Measurements from ENCODE around the gene CROCC2. TPM values are rescaled to one million over a fixed set of nuclear protein-coding genes. Genes with fewer than 3 reads are reported as not detected.

Gene CROCC2
- polyA plus RNA-seq, 1 donor from 2014 or later, result not detected

DNA sequence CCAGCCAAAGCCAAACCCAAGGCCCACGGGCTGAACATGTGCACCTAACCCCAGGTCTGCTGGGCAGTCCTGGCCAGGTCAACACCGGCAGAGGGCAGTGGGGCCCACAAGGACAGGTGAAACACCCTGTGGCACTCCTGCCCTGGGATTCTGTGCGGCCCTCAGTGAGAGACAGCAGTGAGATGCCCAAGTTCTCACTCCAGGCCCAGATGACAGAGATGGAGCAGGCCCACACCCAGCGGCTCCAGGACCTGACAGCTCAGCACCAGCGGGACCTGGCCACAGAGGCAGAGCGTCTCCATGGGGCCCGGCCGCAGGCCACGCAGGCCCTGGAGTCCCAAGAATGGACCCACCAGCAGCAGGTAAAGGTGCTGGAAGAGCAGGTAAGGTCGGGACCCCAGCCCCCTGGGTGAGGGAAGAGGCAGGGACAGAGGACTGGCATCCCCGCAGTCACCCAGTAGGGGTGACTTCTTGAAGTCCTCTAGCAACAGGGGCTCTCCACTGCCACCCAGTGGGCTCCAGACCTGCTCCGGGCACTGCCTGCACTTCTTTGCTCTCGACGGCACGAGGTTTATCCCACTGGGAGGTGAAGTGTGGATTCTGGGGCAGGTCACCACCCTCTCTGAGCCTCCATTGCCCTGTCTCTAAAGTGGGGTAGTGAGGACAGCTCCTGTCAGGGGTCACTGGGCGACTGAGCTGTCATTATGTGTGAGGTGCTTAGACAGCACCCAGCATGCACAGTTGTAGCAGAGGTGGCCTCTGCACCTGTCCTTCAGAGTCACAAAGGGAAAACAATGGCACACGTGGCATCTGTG lies 83.5 kb downstream of the CROCC2 start:
- H3K36me3 Mint-ChIP-seq, result no peaks in the 10 kb centered on the region
- no peak overlapping the region for H3K27ac Mint-ChIP-seq
- H3K9me3 Mint-ChIP-seq, result no peaks in the 10 kb centered on the region
- no peak overlapping the region for H3K4me3 Mint-ChIP-seq
- no peaks in the 10 kb centered on the region for H3K4me1 Mint-ChIP-seq
- peaks cover 5% of the 10 kb centered on the region for H3K27me3 Mint-ChIP-seq

DNA sequence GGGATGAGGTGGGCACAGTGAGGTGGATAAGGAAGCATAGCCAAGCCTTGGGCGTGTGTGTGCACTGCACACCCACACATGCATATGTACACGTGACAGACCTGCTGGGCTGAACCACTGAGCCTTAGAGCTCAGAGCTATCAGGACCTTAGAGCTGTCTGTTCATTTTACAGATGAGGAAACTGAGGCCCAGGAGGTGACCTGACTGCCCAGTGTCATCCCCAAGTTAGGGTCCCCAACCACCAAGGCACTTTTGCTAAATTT lies 84.1 kb downstream of the CROCC2 start:
- no peaks in the 10 kb centered on the region for H3K36me3 Mint-ChIP-seq
- no peak overlapping the region for H3K27ac Mint-ChIP-seq
- no peaks in the 10 kb centered on the region for H3K4me1 Mint-ChIP-seq
- no peaks in the 10 kb centered on the region for H3K9me3 Mint-ChIP-seq
- peaks cover 5% of the 10 kb centered on the region for H3K27me3 Mint-ChIP-seq
- H3K4me3 Mint-ChIP-seq, result no peak overlapping the region

DNA sequence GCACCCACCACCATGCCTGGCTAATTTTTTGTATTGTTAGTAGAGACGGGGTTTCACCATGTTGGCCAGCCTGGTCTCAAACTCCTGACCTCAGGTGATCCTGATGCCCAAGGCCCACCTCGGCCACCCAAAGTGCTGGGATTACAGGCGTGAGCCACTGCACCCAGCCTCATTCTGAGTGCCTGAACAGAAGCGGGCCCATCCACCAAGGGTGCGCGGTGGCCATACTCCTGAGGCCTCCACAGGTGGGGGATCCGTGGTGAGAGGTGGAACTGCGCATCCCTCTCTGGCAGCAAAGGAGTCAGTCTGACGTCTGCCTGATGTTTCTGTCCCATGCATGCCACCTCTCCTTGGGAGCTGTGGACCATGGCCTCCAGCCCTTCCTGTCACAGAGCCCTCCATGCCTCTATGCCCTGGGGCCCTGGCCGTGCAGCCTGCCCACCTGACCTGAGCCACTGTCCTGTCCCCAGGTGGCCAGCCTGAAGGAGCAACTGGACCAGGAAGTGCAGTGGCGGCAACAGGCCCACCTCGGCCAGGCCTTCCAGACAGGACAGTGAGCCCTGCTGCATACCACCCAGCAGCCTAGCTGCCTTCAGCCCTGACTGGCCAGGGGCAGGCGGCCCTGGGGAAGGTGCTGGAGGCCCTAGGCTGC lies 84.7 kb downstream of the CROCC2 start:
- Mint-ChIP-seq H3K4me1 (no peaks in the 10 kb centered on the region), H3K27me3 (peaks cover 5% of the 10 kb centered on the region), H3K36me3 (no peaks in the 10 kb centered on the region), H3K4me3 (no peak overlapping the region), H3K9me3 (no peaks in the 10 kb centered on the region), H3K27ac (no peak overlapping the region)

DNA sequence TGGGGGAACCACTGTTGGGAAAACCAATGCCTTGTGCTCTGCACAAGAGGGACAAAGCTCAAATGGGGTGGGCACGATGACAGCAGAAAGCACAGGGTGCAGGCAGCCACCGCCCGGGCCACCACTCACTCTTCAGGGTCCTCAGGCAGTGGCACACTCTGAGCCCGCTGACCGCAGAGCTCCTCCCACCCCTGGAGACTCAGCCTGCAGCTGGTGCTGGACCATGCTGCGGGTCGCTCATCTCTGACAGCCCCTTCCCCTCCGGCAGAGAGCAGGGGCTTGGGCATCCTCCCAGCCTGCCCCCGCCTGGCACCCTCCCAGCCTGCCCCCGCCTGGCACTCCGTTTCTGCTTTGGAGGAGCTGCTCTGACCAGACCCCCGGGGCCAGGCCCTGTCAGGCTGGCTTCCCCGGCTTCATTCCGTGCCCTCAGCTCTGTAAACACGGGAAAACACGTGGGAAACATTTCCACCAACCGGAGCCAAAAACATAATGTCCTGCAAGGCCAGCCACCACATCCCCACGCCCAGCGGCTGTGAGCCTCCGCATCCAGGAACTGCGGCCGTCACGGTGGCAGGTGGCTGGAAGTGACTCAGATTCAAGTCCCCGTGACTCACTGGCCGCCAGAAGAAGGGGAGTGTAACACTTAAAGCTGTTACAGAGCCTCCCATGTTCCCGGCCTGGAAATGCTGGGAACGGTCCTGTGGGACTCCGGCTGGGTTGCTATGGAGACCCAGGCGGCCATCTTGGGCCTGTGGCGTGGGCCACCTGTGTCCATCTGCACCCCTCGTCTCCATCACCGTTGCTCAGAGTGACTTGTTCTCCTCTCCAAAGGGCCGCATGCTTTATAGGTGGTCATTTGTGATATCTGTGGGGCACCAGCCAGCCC lies 85.5 kb downstream of the CROCC2 start:
- Mint-ChIP-seq H3K4me1 (no peaks in the 10 kb centered on the region), H3K36me3 (no peaks in the 10 kb centered on the region), H3K27me3 (peaks cover 5% of the 10 kb centered on the region), H3K27ac (no peak overlapping the region), H3K9me3 (no peaks in the 10 kb centered on the region), H3K4me3 (no peak overlapping the region)

DNA sequence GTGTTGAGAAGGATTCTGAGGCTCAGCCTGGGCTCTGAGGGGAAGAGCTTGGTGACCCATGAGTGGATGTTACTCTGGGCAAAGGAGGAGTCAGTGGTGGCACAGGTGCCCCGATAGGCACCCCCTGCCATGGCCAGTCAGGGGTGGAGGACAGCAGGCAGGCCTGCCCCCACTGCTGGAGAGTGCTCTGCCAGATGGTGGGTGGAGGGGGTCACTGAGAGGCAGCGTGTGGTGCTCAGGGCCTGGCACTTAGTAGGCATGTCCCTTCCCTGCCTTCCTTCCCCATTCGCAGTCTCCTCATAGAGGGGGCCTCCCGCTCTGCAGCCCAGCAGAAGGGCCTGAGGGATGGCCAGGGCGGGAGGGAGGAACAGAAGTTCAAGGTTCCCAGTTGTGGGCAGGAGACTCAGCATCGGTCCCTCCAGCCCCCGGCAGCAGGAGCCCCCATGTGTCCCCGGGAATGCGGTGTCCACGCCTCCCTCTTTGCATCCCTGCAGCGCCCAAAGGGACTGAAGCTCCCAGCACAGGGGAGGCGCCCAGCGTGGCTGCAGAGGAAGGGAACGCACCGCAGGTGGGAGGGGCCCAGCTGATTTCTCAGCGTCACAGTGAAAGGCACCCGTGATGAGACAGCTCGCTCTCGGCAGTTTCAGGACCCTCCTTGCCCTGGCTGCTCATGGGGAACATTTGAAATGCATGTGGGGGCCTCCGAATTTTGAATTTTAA lies 86.6 kb downstream of the CROCC2 start:
- Mint-ChIP-seq H3K36me3 (no peaks in the 10 kb centered on the region), H3K27me3 (peaks cover 9% of the 10 kb centered on the region), H3K4me1 (peaks cover 0 to 4% (median 2%) of the 10 kb centered on the region in 3 donors), H3K27ac (no peak overlapping the region), H3K4me3 (peak overlapping the region in 2 of 4 donors; percentile 0 to 12), H3K9me3 (no peaks in the 10 kb centered on the region)

DNA sequence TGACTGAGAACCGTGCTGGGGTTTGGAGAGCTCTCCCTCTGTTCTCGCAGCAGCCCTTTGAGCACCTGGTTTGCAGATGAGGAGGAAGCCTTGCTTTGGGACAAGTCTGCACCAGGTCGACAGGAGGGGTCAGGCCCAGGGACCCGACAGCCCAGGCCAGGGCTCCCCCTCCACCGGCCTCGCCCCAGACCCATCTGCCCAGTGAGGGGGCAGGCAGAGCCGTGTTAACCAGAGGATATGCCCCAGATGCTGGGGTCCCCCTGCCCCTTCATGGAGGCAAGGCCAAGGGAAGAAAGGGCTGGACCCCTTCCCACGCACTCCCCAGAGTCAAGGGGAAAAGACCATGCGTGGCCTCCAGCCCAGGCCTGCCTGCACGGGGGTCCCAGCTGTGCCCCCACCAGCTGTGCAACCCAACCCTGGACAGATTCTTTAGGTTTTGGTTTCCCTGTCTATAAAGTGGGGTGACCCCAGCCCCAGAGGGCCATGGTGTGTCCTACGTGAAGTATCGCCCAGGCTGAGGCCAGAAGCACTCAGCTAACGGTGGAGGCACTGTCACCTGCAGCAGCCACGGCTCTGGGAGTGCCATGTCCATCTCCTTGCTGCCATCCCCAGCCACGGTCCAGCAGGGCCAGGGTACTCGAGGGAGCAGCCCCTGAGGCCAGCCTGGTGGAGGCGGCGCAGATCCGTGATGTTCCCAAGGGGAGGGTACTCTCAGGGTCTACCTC lies 87.5 kb downstream of the CROCC2 start:
- Mint-ChIP-seq H3K4me3 (no peak overlapping the region), H3K27ac (no peak overlapping the region), H3K27me3 (peaks cover 9% of the 10 kb centered on the region), H3K9me3 (no peaks in the 10 kb centered on the region), H3K4me1 (peaks cover 0 to 4% (median 2%) of the 10 kb centered on the region in 3 donors), H3K36me3 (no peaks in the 10 kb centered on the region)

DNA sequence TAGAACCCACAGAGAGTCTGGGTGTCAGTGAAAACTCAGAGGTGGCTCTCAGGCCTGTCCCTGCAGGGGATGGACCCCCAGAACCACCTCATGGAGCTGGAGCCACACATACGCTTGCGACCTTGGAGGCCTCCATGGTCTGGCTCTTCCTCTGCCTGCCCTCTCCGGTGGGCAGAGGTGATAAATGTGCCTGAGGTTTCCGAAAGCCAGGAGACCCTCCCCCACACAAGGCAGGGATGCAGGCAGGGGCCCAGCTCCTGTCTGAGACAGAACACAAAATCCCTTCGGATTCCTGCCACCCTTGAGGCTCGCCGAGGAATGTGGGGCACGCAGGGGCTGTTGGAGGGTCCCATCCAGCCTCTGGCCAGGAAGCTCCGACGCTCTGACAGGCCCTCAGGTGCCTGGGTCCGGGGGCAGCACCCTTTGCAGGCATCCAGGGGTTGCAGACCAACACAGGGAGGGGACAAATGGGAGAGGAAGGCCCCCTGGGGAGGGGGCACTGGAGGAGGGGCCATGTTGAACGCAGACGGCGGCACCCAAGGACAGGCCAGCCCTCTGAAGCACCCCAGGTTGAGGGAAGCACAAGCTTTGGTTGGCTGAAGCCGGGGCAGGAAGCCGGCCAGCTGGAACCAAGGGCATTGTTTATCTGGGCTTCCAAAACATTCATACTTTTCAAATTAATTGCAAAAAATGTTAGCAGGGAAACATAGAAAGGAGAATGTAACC lies 88.2 kb downstream of the CROCC2 start:
- Mint-ChIP-seq H3K27ac (no peak overlapping the region), H3K4me1 (peaks cover 0 to 4% (median 2%) of the 10 kb centered on the region in 3 donors), H3K9me3 (no peaks in the 10 kb centered on the region), H3K4me3 (no peak overlapping the region), H3K36me3 (no peaks in the 10 kb centered on the region), H3K27me3 (peaks cover 9% of the 10 kb centered on the region)

DNA sequence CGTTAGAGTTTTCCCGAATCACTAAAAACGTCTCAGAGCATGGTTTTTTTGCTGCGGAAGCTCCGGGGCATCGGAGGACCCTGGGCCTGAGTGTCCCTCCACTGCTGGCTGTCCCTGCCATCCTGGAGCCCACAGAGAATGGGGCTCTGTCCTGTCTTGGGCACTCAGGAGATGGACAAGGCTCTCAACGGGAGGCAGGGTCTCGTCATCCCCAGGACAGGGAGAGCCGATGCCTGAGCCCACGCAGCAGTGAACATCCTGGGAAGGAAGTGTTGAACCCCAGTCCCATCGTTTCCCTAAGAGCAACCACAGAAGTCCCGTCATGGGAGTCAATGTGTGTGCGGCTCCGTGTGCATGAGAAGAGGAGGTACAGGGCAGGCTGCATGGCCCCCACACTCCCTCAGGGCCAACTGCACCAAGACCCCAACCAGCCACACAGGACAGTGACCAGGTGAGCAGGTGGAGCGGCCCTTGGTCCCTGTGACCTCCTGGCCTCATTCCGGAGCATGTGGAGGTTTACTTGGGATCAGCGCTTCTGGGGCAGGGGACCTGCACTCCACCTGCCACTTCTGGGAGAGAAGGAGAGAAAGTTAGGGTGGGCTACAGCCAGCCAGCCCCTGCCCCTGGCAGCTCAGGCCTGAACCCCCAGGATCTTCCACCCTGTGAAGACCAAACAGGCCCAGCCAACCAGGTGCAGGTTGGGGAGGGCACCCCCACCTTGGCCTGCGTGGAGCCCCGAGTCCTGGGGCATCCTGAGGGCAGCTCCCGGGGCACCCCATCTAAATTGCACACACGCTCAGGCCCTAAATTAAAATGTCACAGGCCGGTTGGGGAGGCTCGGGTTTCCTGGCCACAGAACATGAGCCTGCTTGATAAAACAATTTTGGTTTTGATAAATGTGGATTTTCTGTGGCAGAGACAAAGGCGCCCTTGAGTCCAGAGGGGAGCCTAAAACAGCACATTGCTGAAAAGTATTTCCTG lies 89.2 kb downstream of the CROCC2 start:
- Mint-ChIP-seq H3K36me3 (no peaks in the 10 kb centered on the region), H3K4me1 (peaks cover 0 to 9% (median 4%) of the 10 kb centered on the region in 3 donors), H3K27me3 (peaks cover 15% of the 10 kb centered on the region), H3K9me3 (no peaks in the 10 kb centered on the region), H3K27ac (no peak overlapping the region), H3K4me3 (peak overlapping the region in 1 of 4 donors; percentile 52)

DNA sequence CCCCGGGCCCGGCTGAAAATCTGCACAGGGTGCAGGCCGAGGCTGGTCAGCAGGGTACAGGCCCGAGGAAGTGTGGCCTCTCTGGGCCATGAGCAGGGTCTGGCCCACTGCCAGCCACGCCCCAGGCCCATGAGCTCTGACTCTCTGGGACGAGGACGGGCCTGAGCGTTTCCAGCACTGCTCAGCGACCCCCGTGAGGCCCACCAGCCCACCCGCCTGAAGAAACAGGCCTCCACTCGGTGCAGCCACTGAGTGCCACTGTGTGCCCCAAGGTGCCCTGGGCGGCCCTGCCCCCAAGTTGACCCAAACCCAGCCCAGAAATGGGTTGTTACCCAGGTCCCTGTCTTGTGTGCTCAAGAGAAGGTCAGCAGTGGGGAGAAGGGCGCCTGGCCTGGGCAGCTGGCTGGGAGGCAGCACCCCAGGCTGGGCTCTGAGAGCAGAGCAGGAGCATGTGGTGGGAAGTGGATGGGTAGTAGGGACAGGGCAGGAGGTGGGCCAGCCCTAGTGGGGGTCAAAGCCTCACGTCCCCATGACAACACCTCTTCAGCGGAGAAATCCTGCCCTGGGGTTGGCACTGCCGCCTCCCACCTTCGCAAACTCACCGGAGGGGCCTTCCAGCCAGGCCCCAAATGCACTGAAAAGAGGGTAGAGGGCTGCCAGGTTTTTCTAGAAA lies 90.2 kb downstream of the CROCC2 start:
- H3K4me1 Mint-ChIP-seq, result peaks cover 0 to 9% (median 4%) of the 10 kb centered on the region in 3 donors
- H3K27me3 Mint-ChIP-seq, result peaks cover 16% of the 10 kb centered on the region
- H3K9me3 Mint-ChIP-seq, result no peaks in the 10 kb centered on the region
- H3K27ac Mint-ChIP-seq, result no peak overlapping the region
- H3K4me3 Mint-ChIP-seq, result peak overlapping the region in 1 of 4 donors; percentile 72
- H3K36me3 Mint-ChIP-seq, result no peaks in the 10 kb centered on the region

DNA sequence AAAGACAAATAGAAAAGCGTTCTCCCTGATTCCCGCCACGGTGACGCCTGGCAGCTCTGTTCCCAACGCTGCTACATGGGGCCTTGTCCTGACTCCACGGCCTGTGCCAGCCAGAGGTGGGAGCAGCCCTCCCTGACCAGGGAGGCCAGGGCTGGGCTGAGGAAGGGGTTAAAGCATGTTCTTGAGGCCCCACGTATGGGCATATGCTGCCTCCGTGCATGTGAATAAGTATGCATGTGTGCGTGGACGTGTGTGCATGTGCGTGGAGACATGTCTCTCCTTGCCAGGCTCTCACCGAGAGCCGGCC lies 90.7 kb downstream of the CROCC2 start:
- peaks cover 16% of the 10 kb centered on the region for H3K27me3 Mint-ChIP-seq
- no peaks in the 10 kb centered on the region for H3K36me3 Mint-ChIP-seq
- H3K4me3 Mint-ChIP-seq, result no peak overlapping the region
- peaks cover 0 to 9% (median 4%) of the 10 kb centered on the region in 3 donors for H3K4me1 Mint-ChIP-seq
- no peak overlapping the region for H3K27ac Mint-ChIP-seq
- no peaks in the 10 kb centered on the region for H3K9me3 Mint-ChIP-seq

DNA sequence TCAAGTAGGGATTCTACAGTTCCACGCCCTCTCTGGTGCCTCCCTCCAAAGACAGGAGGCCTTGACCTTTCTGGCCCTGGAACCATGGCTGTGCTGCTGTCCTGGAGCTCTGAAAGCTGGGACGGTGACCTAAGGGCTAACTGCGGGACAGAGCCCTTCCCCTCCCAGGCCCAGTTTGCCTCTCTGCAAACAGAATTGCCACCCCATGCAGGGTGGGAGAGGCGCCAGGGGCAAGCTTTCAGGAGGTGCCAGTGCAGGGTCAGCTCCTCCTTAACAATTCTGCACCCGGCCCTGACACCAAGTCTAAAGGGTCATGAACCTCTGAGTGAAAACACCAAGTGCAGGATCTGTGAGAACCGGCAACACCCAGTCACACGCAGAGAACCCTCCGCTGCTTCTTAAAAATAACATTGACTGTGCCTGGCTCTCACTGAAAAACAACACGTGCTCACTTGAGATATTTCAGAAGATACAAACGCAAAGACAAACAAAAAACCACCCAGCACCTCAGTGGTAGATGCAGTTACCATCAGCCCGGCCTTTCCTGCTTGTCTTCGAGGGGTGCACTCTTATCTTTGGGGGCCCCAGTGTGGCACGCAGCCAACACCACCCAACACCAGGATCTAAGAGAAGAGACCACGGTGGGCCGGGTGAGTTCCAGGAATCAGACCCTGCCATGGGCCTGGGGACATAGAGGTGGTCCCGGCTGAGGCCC lies 91.2 kb downstream of the CROCC2 start:
- H3K36me3 Mint-ChIP-seq, result no peaks in the 10 kb centered on the region
- peaks cover 0 to 9% (median 4%) of the 10 kb centered on the region in 3 donors for H3K4me1 Mint-ChIP-seq
- H3K27me3 Mint-ChIP-seq, result peaks cover 13% of the 10 kb centered on the region
- H3K4me3 Mint-ChIP-seq, result peak overlapping the region; percentile 48 to 76 (median 58)
- H3K9me3 Mint-ChIP-seq, result no peaks in the 10 kb centered on the region
- H3K27ac Mint-ChIP-seq, result no peak overlapping the region

Data from IgD-negative memory B cell (primary cell).